Lung (tissue), 12 donors: Measurements from ENCODE around the gene SV2B. TPM values are rescaled to one million over a fixed set of nuclear protein-coding genes. Genes with fewer than 3 reads are reported as not detected.

ENCODE experiments used
- ATAC-seq: fragments of 200-7000 bp; cut with Tn5 transposase; one replicate; pipeline ENCODE4 v1.9.1; 2020; ENCODE audit warnings: moderate number of reproducible peaks; ENCODE audit not compliant: insufficient read depth, low FRiP score
- DNase-seq, 3 donors: peaks; one replicate each; pipeline ENCODE4 v3.0.0-alpha.2; 2013 to 2017
- H3K27ac ChIP-seq, 2 donors: one replicate each; pipeline ENCODE4 v1.5.1; 2013; ENCODE audit warnings: mild to moderate bottlenecking in 2 of 2, moderate library complexity in 2 of 2, control low read depth in 1 of 2, inconsistent platforms in 1 of 2, low read depth in 1 of 2, low read length in 1 of 2
- H3K27me3 ChIP-seq, 3 donors: one replicate each; pipeline ENCODE4 v1.5.1; 2013; ENCODE audit warnings: low read length in 2 of 3; ENCODE audit not compliant: control insufficient read depth in 3 of 3, insufficient read depth in 3 of 3
- H3K36me3 ChIP-seq, 4 donors: one replicate each; pipeline ENCODE4 v1.5.1; 2013; ENCODE audit warnings: low read length in 4 of 4, mild to moderate bottlenecking in 1 of 4, moderate library complexity in 1 of 4; ENCODE audit not compliant: control insufficient read depth in 4 of 4, insufficient read depth in 4 of 4
- H3K4me1 ChIP-seq, 5 donors: one replicate each; pipeline ENCODE4 v1.5.1; 2013; ENCODE audit warnings: low read length in 5 of 5, mild to moderate bottlenecking in 2 of 5, moderate library complexity in 1 of 5; ENCODE audit not compliant: control insufficient read depth in 5 of 5, insufficient read depth in 5 of 5
- H3K4me3 ChIP-seq: one replicate; pipeline ENCODE4 v1.5.1; 2013; ENCODE audit warnings: mild to moderate bottlenecking, control low read depth, moderate library complexity
- H3K9ac ChIP-seq, 2 donors: one replicate each; pipeline ENCODE4 v1.5.1; 2013; ENCODE audit warnings: low read length in 2 of 2, control low read depth in 1 of 2; ENCODE audit not compliant: insufficient read depth in 1 of 2
- H3K9me3 ChIP-seq, 4 donors: one replicate each; pipeline ENCODE4 v1.5.1; 2013; ENCODE audit warnings: low read length in 3 of 4, mild to moderate bottlenecking in 1 of 4, moderate library complexity in 1 of 4; ENCODE audit not compliant: control insufficient read depth in 4 of 4, insufficient read depth in 3 of 4
- WGBS, 2 donors: extraction: QIAGEN DNeasy Blood & Tissue Kit; methylation state at CpG; one replicate each; pipeline ENCODE4 v1.1.7; 2013; 5-methylcytosine and 5-hydroxymethylcytosine counted together
- polyA plus RNA-seq, 2 donors: library from polyadenylated mRNA; stranded (reverse); fragments of 200-250 nt; gene quantifications; one replicate each; pipeline ENCODE4 v1.2.1, GENCODE V29; 2013
- total RNA-seq, 2 donors: library from RNA; depleted of rRNA in 1 of 2; stranded (reverse); fragments of >200 nt in 1 of 2; gene quantifications; one replicate each; pipeline ENCODE4 v1.2.1, GENCODE V29; 2014 to 2021
- TF ChIP-seq, protein P1 (sequence below): IDR thresholded peaks from 2 replicates; pipeline ENCODE4 v1.5.1; 2012; ENCODE audit warnings: mild to moderate bottlenecking; ENCODE audit errors: control extremely low read depth, extremely low read depth
- donor health status: control.
- donor health status: control.
- donor health status: Bipolar disorder and iron deficiency.
- donor health status: healthy.
- donor health status: DM: yes; HTN: yes; CAD: no.

SV2B gene
- total and polyA plus RNA-seq, 4 donors, result 0.12 to 2.8 (median 0.90) TPM

DNA sequence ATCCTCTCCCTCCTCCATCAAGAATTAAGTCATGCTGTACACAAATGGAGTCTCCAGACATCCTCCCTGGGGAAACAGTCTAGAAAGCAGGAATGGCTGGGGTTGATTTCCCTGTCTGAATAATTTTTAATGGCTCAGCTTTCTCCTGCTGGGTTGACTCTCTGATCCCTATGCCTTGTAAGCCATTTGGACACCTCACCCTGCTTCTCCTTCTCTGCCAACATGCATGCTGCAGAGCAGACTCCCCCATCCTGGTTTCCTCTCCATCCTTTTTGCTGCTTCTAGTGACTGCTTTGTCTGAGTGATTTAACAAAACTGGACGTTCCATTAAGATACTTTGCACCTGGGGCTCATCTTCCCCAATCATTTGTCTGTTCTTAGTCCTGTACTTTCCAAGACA lies 22.2 kb downstream of the SV2B start:
- ATAC-seq (no peak), DNase-seq (no peak)
- no peak overlapping the region for H3K4me3 ChIP-seq
- H3K27ac ChIP-seq, result no peak overlapping the region
- 68 to 81% methylated on average over 1 of the region's 1 CpG for WGBS, 2 donors
- H3K4me1 ChIP-seq, result peaks cover 0 to 11% (median 0%) of the 10 kb centered on the region in 5 donors
- no peak overlapping the region for H3K9ac ChIP-seq
- H3K36me3 ChIP-seq, result no peaks in the 10 kb centered on the region
- H3K9me3 ChIP-seq, result no peaks in the 10 kb centered on the region
- TF ChIP-seq, protein P1, sequence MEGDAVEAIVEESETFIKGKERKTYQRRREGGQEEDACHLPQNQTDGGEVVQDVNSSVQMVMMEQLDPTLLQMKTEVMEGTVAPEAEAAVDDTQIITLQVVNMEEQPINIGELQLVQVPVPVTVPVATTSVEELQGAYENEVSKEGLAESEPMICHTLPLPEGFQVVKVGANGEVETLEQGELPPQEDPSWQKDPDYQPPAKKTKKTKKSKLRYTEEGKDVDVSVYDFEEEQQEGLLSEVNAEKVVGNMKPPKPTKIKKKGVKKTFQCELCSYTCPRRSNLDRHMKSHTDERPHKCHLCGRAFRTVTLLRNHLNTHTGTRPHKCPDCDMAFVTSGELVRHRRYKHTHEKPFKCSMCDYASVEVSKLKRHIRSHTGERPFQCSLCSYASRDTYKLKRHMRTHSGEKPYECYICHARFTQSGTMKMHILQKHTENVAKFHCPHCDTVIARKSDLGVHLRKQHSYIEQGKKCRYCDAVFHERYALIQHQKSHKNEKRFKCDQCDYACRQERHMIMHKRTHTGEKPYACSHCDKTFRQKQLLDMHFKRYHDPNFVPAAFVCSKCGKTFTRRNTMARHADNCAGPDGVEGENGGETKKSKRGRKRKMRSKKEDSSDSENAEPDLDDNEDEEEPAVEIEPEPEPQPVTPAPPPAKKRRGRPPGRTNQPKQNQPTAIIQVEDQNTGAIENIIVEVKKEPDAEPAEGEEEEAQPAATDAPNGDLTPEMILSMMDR, result no peak
- H3K27me3 ChIP-seq, result peaks cover 0 to 6% (median 0%) of the 10 kb centered on the region in 3 donors

DNA sequence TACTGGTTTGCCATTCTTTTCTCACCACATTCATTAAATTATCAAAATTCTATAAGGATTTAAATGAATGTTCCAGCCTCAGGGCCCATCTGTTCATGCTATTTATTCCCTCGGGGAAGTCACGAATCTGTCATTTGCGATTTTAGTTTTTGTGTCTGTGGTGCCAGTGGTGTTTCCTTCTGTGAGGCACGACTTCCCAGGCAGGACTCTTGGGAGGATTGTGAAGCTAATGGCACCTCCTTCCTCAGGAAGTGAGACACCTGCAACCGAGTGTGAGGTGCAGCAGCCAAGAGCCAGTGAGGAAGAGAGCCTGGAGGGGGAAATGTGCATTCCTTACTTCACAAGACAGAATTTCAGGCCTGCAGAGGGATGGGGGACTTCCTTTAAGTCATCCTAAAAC lies 24.1 kb downstream of the SV2B start:
- no peak overlapping the region for H3K27ac ChIP-seq
- H3K36me3 ChIP-seq, result no peaks in the 10 kb centered on the region
- DNase-seq, result no peak
- H3K9me3 ChIP-seq, result no peaks in the 10 kb centered on the region
- H3K27me3 ChIP-seq, result peaks cover 0 to 6% (median 0%) of the 10 kb centered on the region in 3 donors
- H3K4me1 ChIP-seq, result no peaks in the 10 kb centered on the region
- H3K4me3 ChIP-seq, result no peak overlapping the region
- WGBS, 2 donors, result 43 to 45% methylated on average over 5 of the region's 5 CpGs
- no peak for ATAC-seq
- no peak overlapping the region for H3K9ac ChIP-seq
- TF ChIP-seq, protein P1, result no peak

- no peak overlapping the region for H3K4me3 ChIP-seq
- no peaks in the 10 kb centered on the region for H3K9me3 ChIP-seq
- WGBS, 2 donors, result 92 to 94% methylated on average over 7 of the region's 7 CpGs
- ATAC-seq (no peak), DNase-seq (no peak)
- H3K4me1 ChIP-seq, result no peaks in the 10 kb centered on the region
- TF ChIP-seq, protein P1, result no peak
- H3K27me3 ChIP-seq, result peaks cover 0 to 6% (median 0%) of the 10 kb centered on the region in 3 donors
- no peak overlapping the region for H3K9ac ChIP-seq
- H3K27ac ChIP-seq, result no peak overlapping the region
- H3K36me3 ChIP-seq, result no peaks in the 10 kb centered on the region
These were observed 25.1 kb downstream of the SV2B start for GRCh38 chr15:91125162-91125561.

DNA sequence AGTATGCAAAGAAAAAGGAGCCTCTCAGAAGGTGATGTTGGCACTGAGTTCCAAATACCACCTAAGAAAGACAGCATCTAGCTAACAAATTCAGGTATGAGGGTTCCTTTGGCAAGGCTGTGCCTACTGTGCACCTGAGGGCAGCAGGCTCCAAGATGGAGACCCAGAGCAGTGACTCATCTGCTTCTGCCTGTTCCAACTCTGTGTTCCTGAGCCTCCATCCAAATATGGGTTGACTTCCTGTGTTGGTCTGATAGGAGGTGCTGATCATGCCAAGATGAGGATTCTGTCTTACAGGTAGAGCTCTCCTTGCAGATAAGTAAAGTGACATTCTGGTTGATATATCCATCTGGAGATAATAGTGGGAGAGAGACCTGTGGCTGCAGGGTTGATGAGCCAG lies 26.0 kb downstream of the SV2B start:
- H3K27me3 ChIP-seq, result peaks cover 0 to 6% (median 0%) of the 10 kb centered on the region in 3 donors
- no peak overlapping the region for H3K4me3 ChIP-seq
- H3K9me3 ChIP-seq, result no peaks in the 10 kb centered on the region
- H3K9ac ChIP-seq, result no peak overlapping the region
- TF ChIP-seq, protein P1, result no peak
- ATAC-seq (no peak), DNase-seq (no peak)
- H3K4me1 ChIP-seq, result no peaks in the 10 kb centered on the region
- H3K36me3 ChIP-seq, result no peaks in the 10 kb centered on the region
- H3K27ac ChIP-seq, result no peak overlapping the region
